Activated T-helper 17 cell treated with anti-CD3 and anti-CD28 coated beads, Interleukin-2, amount 50 U/mL, for 72 hours (primary cell): ENCODE results near the gene ZC3H4. TPM values are rescaled to one million over a fixed set of nuclear protein-coding genes. Genes with fewer than 3 reads are reported as not detected.

Source experiments
- ATAC-seq: fragments of 150-1000 bp; cut with Tn5 transposase; replicated peaks from 2 replicates; pipeline ENCODE4 v1.10.0; 2021; ENCODE audit warnings: mild to moderate bottlenecking, moderate library complexity
- H3K27ac Mint-ChIP-seq: one replicate; pipeline ENCODE4 v1.8.0; 2022; ENCODE audit warnings: mixed read lengths
- H3K27me3 Mint-ChIP-seq: one replicate; pipeline ENCODE4 v1.8.0; 2022; ENCODE audit warnings: mixed read lengths
- H3K36me3 Mint-ChIP-seq: one replicate; pipeline ENCODE4 v1.8.0; 2022; ENCODE audit warnings: low read depth, mild to moderate bottlenecking, mixed read lengths
- H3K4me1 Mint-ChIP-seq: one replicate; pipeline ENCODE4 v1.8.0; 2022; ENCODE audit warnings: mixed read lengths
- H3K4me3 Mint-ChIP-seq: one replicate; pipeline ENCODE4 v1.8.0; 2022; ENCODE audit warnings: mild to moderate bottlenecking, mixed read lengths
- H3K9me3 Mint-ChIP-seq: one replicate; pipeline ENCODE4 v1.8.0; 2022; ENCODE audit warnings: mixed read lengths
- total RNA-seq, 2 donors: library from RNA; stranded (reverse); gene quantifications; one replicate each; pipeline ENCODE4 v1.2.3, GENCODE V29; 2022

Gene ZC3H4
- total RNA-seq, 2 donors from 2014 or later, result 117 to 166 TPM

GRCh38 chr19:47123406-47123805 is 9.8 kb upstream of the ZC3H4 start:
- ATAC-seq, result no peak
- no peaks in the 10 kb centered on the region for H3K36me3 Mint-ChIP-seq

GRCh38 chr19:47122359-47123335 is 9.1 kb upstream of the ZC3H4 start:
- no peak for ATAC-seq
- no peaks in the 10 kb centered on the region for H3K9me3 Mint-ChIP-seq
- H3K27me3 Mint-ChIP-seq, result no peaks in the 10 kb centered on the region

More at GRCh38 chr19:47123406-47123805, 9.8 kb upstream of the ZC3H4 start:
- Mint-ChIP-seq H3K27ac (no peak overlapping the region), H3K27me3 (no peaks in the 10 kb centered on the region), H3K4me3 (no peak overlapping the region), H3K9me3 (no peaks in the 10 kb centered on the region), H3K4me1 (no peaks in the 10 kb centered on the region)

GRCh38 chr19:47120470-47121067 is 7.0 kb upstream of the ZC3H4 start:
- H3K4me3 Mint-ChIP-seq, result no peak overlapping the region
- no peaks in the 10 kb centered on the region for H3K36me3 Mint-ChIP-seq
- ATAC-seq, result no peak
- H3K9me3 Mint-ChIP-seq, result no peaks in the 10 kb centered on the region
- H3K4me1 Mint-ChIP-seq, result no peaks in the 10 kb centered on the region
- no peak overlapping the region for H3K27ac Mint-ChIP-seq
- H3K27me3 Mint-ChIP-seq, result no peaks in the 10 kb centered on the region

More at GRCh38 chr19:47122359-47123335, 9.1 kb upstream of the ZC3H4 start:
- Mint-ChIP-seq H3K36me3 (no peaks in the 10 kb centered on the region), H3K27ac (no peak overlapping the region), H3K4me3 (no peak overlapping the region), H3K4me1 (no peaks in the 10 kb centered on the region)

- Mint-ChIP-seq H3K36me3 (peaks cover 42% of the 10 kb centered on the region), H3K9me3 (no peaks in the 10 kb centered on the region), H3K4me3 (peak overlapping the region; percentile 93), H3K27me3 (no peaks in the 10 kb centered on the region), H3K4me1 (peaks cover 6% of the 10 kb centered on the region), H3K27ac (peak overlapping the region; percentile 99)
- no peak for ATAC-seq
These were observed 475 bp upstream of the ZC3H4 start for GRCh38 chr19:47113850-47114651.

- Mint-ChIP-seq H3K9me3 (no peaks in the 10 kb centered on the region), H3K4me3 (peak overlapping the region; percentile 93), H3K4me1 (peaks cover 16% of the 10 kb centered on the region), H3K27ac (peak overlapping the region; percentile 99), H3K36me3 (peaks cover 59% of the 10 kb centered on the region), H3K27me3 (no peaks in the 10 kb centered on the region)
- ATAC-seq, result peak; percentile 20
These were observed 1.2 kb downstream of the ZC3H4 start for GRCh38 chr19:47112166-47112996.

GRCh38 chr19:47111682-47112165 is 1.9 kb downstream of the ZC3H4 start:
- H3K4me3 Mint-ChIP-seq, result peak overlapping the region; percentile 93
- ATAC-seq, result no peak
- H3K9me3 Mint-ChIP-seq, result no peaks in the 10 kb centered on the region
- peaks cover 18% of the 10 kb centered on the region for H3K4me1 Mint-ChIP-seq
- H3K27me3 Mint-ChIP-seq, result no peaks in the 10 kb centered on the region
- peak overlapping the region; percentile 99 for H3K27ac Mint-ChIP-seq
- H3K36me3 Mint-ChIP-seq, result peaks cover 65% of the 10 kb centered on the region

GRCh38 chr19:47111006-47111621 is 2.5 kb downstream of the ZC3H4 start:
- H3K4me1 Mint-ChIP-seq, result peaks cover 22% of the 10 kb centered on the region

GRCh38 chr19:47110521-47111005 is 3.0 kb downstream of the ZC3H4 start:
- H3K27ac Mint-ChIP-seq, result peak overlapping the region; percentile 99
- H3K36me3 Mint-ChIP-seq, result peaks cover 74% of the 10 kb centered on the region
- H3K4me3 Mint-ChIP-seq, result peak overlapping the region; percentile 93
- H3K27me3 Mint-ChIP-seq, result no peaks in the 10 kb centered on the region
- no peak for ATAC-seq
- peaks cover 28% of the 10 kb centered on the region for H3K4me1 Mint-ChIP-seq
- H3K9me3 Mint-ChIP-seq, result no peaks in the 10 kb centered on the region

More at GRCh38 chr19:47111006-47111621, 2.5 kb downstream of the ZC3H4 start:
- Mint-ChIP-seq H3K9me3 (no peaks in the 10 kb centered on the region), H3K36me3 (peaks cover 68% of the 10 kb centered on the region), H3K27me3 (no peaks in the 10 kb centered on the region), H3K4me3 (peak overlapping the region; percentile 93), H3K27ac (peak overlapping the region; percentile 99)
- ATAC-seq, result no peak

- Mint-ChIP-seq H3K36me3 (peaks cover 79% of the 10 kb centered on the region), H3K27me3 (no peaks in the 10 kb centered on the region), H3K4me3 (peak overlapping the region; percentile 93), H3K9me3 (no peaks in the 10 kb centered on the region), H3K4me1 (peaks cover 30% of the 10 kb centered on the region), H3K27ac (peak overlapping the region; percentile 99)
- peak; percentile 9 for ATAC-seq
These were observed 3.8 kb downstream of the ZC3H4 start for GRCh38 chr19:47109541-47110375.

GRCh38 chr19:47109177-47109540 is 4.4 kb downstream of the ZC3H4 start:
- peak overlapping the region; percentile 93 for H3K4me3 Mint-ChIP-seq
- H3K36me3 Mint-ChIP-seq, result peaks cover 79% of the 10 kb centered on the region
- peaks cover 30% of the 10 kb centered on the region for H3K4me1 Mint-ChIP-seq
- ATAC-seq, result no peak
- H3K27me3 Mint-ChIP-seq, result no peaks in the 10 kb centered on the region
- no peaks in the 10 kb centered on the region for H3K9me3 Mint-ChIP-seq
- peak overlapping the region; percentile 99 for H3K27ac Mint-ChIP-seq

GRCh38 chr19:47107953-47108746 is 5.4 kb downstream of the ZC3H4 start:
- Mint-ChIP-seq H3K27ac (peak overlapping the region; percentile 99), H3K4me3 (peak overlapping the region; percentile 93), H3K36me3 (peaks cover 75% of the 10 kb centered on the region), H3K9me3 (no peaks in the 10 kb centered on the region), H3K27me3 (no peaks in the 10 kb centered on the region), H3K4me1 (peaks cover 30% of the 10 kb centered on the region)
- peak; percentile 2 for ATAC-seq
